Cardiac muscle cell (in vitro differentiated cells and primary cell): Measurements from ENCODE around the gene FMNL3. TPM values are rescaled to one million over a fixed set of nuclear protein-coding genes. Genes with fewer than 3 reads are reported as not detected.

Experiments used
- DNase-seq, 2 donors: peaks; one replicate each; pipeline versions ENCODE4 v3.0.0 to v3.0.0-alpha.2; 2010 to 2017; ENCODE audit warnings: low read depth in 1 of 2, low spot score in 1 of 2
- H3K27ac ChIP-seq: fragments of 200-600 bp; sonication (generic); 2 replicates; pipeline ENCODE4 v1.5.1; 2016
- H3K27me3 ChIP-seq: fragments of 200-600 bp; sonication (generic); 2 replicates; pipeline ENCODE4 v1.6.0; 2016; ENCODE audit warnings: control low read depth
- H3K36me3 ChIP-seq: fragments of 200-600 bp; sonication (generic); 2 replicates; pipeline ENCODE4 v1.5.1; 2016; ENCODE audit warnings: control low read depth
- H3K4me1 ChIP-seq: fragments of 200-600 bp; sonication (generic); 2 replicates; pipeline ENCODE4 v1.8.1; 2017; ENCODE audit warnings: low read depth, mild to moderate bottlenecking, mixed run types
- H3K4me3 ChIP-seq: fragments of 200-600 bp; sonication (generic); 2 replicates; pipeline ENCODE4 v1.5.1; 2016; ENCODE audit warnings: mild to moderate bottlenecking
- H3K9me3 ChIP-seq: fragments of 200-600 bp; sonication (generic); 2 replicates; pipeline ENCODE4 v1.5.1; 2017; ENCODE audit warnings: low read depth, mild to moderate bottlenecking, control low read depth
- polyA plus RNA-seq: library from polyadenylated mRNA; unstranded; fragments of >200 nt; fragmentation: Nextera tagmentation; extraction: Ambion mirVana; gene quantifications from 2 replicates; pipeline ENCODE4 v1.2.1, GENCODE V29; 2016
- total RNA-seq: library from RNA; depleted of rRNA; stranded (reverse); fragments of >200 nt; gene quantifications from 2 replicates; pipeline ENCODE4 v1.2.3, GENCODE V29; 2016
- TF ChIP-seq, protein P1 (sequence below): IDR thresholded peaks from 2 replicates; pipeline ENCODE4 v1.5.1; 2012; ENCODE audit warnings: low read depth, mild to moderate bottlenecking, low read length

The FMNL3 gene
- total and polyA plus RNA-seq, 2 experiments from 2014 or later = 2.9 to 5.6 TPM

- Histone ChIP-seq H3K36me3 (no peaks in the 10 kb centered on the region), H3K9me3 (no peaks in the 10 kb centered on the region), H3K27ac (no peak overlapping the region), H3K4me3 (no peak overlapping the region), H3K27me3 (no peaks in the 10 kb centered on the region), H3K4me1 (peaks cover 14% of the 10 kb centered on the region)
- DNase-seq = no peak
- TF ChIP-seq, protein P1, sequence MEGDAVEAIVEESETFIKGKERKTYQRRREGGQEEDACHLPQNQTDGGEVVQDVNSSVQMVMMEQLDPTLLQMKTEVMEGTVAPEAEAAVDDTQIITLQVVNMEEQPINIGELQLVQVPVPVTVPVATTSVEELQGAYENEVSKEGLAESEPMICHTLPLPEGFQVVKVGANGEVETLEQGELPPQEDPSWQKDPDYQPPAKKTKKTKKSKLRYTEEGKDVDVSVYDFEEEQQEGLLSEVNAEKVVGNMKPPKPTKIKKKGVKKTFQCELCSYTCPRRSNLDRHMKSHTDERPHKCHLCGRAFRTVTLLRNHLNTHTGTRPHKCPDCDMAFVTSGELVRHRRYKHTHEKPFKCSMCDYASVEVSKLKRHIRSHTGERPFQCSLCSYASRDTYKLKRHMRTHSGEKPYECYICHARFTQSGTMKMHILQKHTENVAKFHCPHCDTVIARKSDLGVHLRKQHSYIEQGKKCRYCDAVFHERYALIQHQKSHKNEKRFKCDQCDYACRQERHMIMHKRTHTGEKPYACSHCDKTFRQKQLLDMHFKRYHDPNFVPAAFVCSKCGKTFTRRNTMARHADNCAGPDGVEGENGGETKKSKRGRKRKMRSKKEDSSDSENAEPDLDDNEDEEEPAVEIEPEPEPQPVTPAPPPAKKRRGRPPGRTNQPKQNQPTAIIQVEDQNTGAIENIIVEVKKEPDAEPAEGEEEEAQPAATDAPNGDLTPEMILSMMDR = no peak
Observed at GRCh38 chr12:49658276-49658675, 48.9 kb downstream of the FMNL3 start.

GRCh38 chr12:49655595-49656236 is 51.5 kb downstream of the FMNL3 start:
- H3K27ac ChIP-seq = no peak overlapping the region
- H3K9me3 ChIP-seq = no peaks in the 10 kb centered on the region
- no peak for DNase-seq
- H3K4me3 ChIP-seq = no peak overlapping the region
- no peaks in the 10 kb centered on the region for H3K27me3 ChIP-seq
- H3K36me3 ChIP-seq = no peaks in the 10 kb centered on the region
- TF ChIP-seq, protein P1 = no peak
- no peaks in the 10 kb centered on the region for H3K4me1 ChIP-seq

- Histone ChIP-seq H3K9me3 (no peaks in the 10 kb centered on the region), H3K36me3 (no peaks in the 10 kb centered on the region), H3K4me3 (no peak overlapping the region), H3K4me1 (no peaks in the 10 kb centered on the region), H3K27ac (no peak overlapping the region), H3K27me3 (no peaks in the 10 kb centered on the region)
- DNase-seq = no peak
- TF ChIP-seq, protein P1 = no peak
Observed at GRCh38 chr12:49654715-49655114, 52.5 kb downstream of the FMNL3 start.

GRCh38 chr12:49652921-49653520 is 54.2 kb downstream of the FMNL3 start:
- DNase-seq = no peak
- no peak overlapping the region for H3K4me3 ChIP-seq
- TF ChIP-seq, protein P1 = no peak
- H3K4me1 ChIP-seq = peaks cover 5% of the 10 kb centered on the region
- H3K9me3 ChIP-seq = no peaks in the 10 kb centered on the region
- H3K27ac ChIP-seq = no peak overlapping the region
- H3K27me3 ChIP-seq = no peaks in the 10 kb centered on the region
- no peaks in the 10 kb centered on the region for H3K36me3 ChIP-seq

- TF ChIP-seq, protein P1 = no peak
Observed at GRCh38 chr12:49651855-49652254, 55.4 kb downstream of the FMNL3 start.

More at GRCh38 chr12:49651855-49652254, 55.4 kb downstream of the FMNL3 start:
- DNase-seq = no peak
- Histone ChIP-seq H3K27ac (no peak overlapping the region), H3K9me3 (no peaks in the 10 kb centered on the region), H3K27me3 (no peaks in the 10 kb centered on the region), H3K36me3 (no peaks in the 10 kb centered on the region), H3K4me3 (no peak overlapping the region), H3K4me1 (peaks cover 10% of the 10 kb centered on the region)
